GM21576 (cell line): Measurements from ENCODE around the gene EXO1.
A peak's percentile ranks its signal among the peaks of the same experiment; 100 is the strongest.
"Not testable (repeated sequence)": the region's sequence is repeated elsewhere in the genome, so short reads cannot be mapped to it uniquely, and the experiment has no call there.

ENCODE experiments used
- ATAC-seq: cut with Tn5 transposase; IDR thresholded peaks from one replicate; pipeline ENCODE4 v1.9.1; 2021; ENCODE audit warnings: mild to moderate bottlenecking, moderate library complexity; ENCODE audit not compliant: unreplicated experiment

Gene EXO1

GRCh38 chr1:241847796-241848685 is at the start of gene EXO1:
TSS of gene EXO1 (plus strand) at chr1:241848204. CDS start at chr1:241850426, 2,222 bp downstream.
- ATAC-seq, result peak; percentile 96

DNA sequence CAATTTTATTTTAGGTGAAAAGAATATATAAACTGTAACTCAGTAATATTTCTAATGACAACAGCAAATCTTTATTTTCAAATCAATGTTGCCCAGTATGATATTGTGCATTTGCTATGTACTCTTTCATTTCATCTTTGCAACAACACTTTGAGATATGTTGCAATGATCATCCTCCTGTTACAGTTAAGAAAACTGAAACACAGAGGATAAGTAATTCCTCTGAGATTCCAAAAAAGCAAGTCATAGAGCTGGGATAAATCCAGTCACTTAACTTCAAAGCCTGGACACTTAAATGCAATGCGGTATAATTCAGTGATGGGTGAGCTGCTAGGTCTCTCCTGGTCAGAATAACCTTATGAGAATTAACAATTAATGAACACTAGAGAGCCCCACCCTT is 48.6 kb upstream of the EXO1 start:
- ATAC-seq, result no peak

DNA sequence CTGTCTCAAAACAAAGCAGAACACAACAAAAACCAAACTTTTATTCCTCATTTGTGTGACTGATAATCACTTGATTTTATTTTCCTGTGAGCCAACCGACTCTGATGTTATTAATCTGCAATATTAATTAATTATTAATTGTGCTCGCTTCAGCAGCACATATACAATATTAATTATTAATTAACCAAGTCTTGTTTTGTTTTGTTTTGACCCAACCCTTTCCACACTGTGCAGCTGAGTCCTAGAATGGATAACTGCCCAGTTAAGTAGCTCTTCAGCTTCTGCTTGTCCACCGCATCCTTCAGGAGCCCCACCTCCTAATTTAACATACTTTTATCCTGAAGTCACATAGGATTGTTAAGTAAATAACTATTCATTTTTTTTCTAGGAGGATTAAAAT is 47.4 kb upstream of the EXO1 start:
- ATAC-seq, result no peak

DNA sequence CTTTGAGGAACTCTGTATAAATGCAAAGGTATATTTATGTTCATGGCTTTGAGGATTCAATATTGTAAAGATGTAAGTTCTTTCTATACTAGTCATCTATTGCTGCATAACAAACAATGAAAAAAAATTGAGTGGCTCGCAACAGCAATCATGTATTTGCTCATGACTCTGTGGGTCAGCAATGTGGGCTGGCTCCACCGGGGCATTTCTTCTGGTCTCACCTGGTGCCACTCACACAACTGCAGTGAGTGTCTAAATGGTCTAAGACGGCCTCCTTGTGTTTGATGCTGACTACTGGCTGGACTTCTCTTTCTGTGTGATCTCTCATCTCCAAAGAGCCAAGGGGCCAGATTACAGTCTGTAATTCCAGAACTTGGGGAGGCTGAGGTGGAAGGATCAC is 45.1 kb upstream of the EXO1 start:
- no peak for ATAC-seq

DNA sequence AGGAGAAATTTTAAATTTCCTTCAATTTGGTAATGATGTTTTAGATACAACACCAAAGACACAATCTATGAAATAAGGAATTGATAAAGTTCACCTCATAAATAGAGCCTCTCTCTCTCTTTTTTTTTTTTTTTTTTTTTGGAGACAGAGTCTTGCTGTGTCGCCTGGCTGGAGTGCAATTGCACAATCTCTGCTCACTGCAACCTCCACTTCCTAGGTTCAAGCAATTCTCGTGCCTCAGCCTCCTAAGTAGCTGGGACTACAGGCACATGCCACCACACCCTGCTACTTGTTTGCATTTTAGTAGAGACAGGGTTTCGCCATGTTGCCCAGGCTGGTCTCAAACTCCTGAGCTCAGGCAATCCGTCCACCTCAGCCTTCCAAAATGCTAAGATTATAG is 43.3 kb upstream of the EXO1 start:
- ATAC-seq, result not testable (repeated sequence)

DNA sequence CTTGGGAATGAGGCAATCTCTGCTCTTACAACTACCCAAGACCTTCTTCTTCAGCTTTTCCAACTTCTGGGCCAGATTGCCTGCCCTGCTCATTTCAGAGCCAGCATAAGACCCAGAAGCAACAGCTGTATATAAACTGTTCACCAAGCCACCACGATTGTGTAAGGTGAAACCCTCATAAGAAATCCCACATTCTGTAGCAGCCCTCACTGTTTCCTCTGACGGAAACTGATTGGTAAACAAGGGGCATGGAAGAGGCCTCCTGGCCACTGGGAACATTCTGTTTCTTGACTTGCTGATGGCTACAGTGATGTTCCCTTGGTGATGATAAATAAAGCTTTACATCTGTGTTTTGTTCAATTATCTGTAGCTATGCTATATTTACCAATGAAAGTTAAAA is 39.7 kb upstream of the EXO1 start:
- ATAC-seq, result no peak

DNA sequence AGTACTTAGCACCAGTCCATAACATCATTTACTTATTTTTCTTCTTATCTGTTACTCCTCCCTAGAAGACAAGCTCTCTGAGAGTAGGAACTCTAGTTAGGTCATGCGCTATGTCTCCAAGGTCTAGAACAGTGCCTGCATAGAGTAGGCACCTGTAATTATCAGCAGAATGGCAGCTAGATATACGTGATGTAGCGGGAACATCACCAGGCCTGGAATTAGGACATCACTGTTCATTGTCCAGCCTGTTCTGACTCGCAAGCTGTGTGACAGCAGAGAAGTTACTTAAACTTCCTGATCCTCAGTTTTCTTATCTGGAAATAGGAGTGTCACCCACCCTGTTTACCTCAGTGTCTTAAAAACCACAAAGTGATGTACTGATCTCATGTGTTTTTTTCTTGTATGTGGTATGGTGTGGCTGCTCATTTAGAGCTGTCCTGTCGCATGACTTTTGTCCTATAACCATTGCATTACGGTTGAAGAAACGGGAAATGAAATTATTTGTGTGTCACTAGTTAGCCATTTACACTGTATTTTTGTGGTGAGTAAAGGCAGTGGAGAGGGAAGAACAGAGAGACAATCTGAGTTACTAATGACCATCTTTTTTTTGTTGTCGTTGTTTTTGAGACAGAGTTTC is 37.1 kb upstream of the EXO1 start:
- ATAC-seq, result no peak

GRCh38 chr1:241813768-241814320 is 34.2 kb upstream of the EXO1 start:
- no peak for ATAC-seq

DNA sequence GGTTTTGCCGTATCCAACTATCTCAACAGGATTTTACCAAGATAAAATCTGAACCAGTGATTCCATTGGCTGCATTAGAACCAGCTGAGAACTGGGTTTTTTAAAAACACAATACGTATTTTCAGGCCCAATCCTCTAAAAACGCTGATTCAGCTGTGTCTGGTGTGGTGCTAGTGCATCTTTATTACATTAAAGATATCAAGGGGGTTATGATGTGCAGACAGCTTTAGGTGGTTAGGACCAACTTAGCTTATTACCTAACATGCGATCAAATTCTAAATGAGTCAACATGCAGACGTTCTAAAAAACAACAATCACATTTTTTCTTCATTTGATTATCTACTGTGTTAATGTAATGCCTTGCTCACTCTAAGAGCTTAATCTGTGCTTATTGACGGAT is 32.0 kb upstream of the EXO1 start:
- ATAC-seq, result no peak

- ATAC-seq, result no peak
Measured at GRCh38 chr1:241817331-241817792, 30.6 kb upstream of the EXO1 start.

DNA sequence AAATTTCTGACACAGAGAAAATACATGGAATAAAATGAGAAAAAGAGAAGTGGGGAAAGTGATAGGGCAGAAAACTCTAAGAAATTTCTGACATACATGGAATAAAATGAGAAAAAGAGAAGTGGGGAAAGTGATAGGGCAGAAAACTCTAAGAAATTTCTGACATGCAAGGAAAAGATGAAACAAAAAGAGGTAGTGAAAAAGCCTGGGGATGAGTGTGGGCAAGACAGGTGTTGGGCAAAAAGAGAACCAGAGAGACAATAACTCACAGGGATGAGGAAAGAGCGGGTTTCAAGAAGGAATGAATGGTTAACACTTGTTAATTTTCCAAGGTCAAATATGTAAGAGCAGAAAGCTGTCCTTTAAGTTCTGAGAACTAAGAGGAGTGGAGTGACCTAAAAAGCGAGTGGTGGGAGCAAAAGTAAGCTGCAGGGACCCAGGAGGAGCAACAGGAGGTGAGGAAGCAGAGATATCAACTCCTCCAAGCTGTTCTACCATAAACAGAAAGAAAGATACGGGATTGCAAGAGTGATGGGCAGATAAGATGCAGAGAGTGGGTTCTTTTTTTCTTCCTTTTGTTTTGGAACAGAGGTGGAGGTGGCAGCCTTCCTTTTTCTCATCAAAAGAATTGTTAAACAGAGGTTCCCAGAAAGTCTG is 29.9 kb upstream of the EXO1 start:
- ATAC-seq, result no peak

DNA sequence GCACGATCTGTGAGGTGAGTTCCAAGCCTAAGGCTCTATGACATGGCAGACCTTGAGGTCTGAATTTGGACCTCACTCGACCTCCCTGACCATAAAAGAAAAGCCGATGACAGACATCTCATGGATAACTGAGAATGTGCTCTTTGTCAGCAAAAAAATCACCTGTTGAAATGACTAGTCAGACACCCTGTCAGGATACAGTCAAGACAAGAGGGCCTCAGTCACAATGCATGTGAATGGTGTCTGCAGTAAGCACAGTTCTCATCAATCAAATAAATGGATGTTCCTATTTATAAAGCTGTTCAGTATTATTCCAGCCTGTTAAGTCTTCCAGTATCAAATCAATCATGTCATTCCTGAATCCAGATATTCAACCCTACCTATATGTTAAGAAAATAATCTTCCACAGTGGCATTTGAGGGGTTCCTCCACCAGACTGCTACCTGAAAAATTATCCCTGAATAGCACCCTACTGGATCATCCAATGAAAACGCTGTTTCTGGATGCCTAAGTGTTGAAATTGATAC is 28.6 kb upstream of the EXO1 start:
- no peak for ATAC-seq

DNA sequence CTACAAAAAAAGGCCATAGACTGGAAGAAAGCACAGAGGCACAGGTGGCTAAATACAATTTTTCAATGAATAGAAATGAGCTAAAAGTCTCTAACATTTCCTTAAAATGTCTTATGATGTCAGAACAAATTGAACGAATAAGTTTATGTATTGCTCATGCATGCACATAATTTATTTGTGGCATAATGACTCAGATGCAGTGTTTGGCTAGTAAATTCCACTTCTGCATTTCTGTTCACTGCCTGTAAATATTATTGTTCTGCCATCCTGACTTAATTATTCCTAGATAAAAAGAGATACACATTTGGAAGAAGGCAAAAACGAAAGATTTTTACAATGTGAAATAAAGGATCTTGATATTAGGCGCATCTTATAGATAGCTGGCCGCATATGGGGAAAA is 26.6 kb upstream of the EXO1 start:
- no peak for ATAC-seq

DNA sequence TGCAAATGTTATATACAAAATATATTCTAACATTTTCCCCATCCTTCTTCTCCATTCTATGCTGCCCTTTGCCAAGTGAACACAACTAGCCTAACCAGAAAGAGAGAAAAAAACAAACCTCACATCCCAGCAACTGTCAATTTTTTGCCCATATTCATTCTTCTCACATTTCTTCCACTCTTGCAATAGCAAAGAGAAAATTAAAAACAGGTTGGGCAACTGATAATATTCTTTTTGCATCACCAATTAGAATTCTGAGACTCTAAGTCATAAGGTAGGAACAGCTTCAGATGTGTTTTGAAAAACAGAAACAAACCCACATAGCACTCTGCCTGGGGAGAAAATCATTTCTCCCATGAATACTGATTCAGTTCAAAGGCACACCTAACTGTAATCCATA is 25.2 kb upstream of the EXO1 start:
- ATAC-seq, result no peak

GRCh38 chr1:241823925-241824324 is 24.1 kb upstream of the EXO1 start:
- no peak for ATAC-seq

DNA sequence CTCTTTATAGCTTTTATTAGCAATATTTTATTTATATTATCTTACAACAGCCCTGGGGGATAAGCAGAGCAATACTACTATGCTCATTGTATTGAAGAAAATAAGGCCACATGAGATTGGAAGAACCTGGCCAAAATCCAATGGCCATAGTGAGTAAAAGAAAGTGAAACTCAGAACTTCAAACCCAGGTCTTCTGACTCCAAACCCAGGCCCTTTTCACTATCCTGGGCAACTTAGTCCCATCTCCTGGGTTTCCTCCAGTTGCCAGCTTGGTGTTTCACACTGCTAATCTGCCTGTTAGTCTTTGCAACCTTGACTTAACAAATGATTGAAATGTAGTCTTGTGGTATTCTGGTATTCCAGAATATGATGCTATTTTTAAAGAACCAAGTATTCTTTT is 22.4 kb upstream of the EXO1 start:
- ATAC-seq, result no peak

DNA sequence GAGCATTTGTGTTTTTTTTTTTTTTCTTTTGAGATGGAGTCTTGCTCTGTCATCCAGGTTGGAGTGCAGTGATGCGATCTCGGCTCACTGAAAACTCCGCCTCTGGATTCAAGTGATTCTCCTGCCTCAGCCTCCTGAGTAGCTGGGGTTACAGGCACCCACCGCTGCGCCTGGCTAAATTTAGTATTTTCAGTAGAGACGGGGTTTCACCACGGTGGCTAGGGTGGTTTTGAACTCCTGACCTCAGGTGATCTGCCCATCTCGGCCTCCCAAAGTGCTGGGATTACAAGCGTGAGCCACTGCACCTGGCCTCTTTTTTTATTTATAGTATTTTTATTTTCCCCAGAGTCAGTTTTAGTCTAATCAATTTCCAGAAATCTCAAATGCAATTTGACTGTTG is 21.4 kb upstream of the EXO1 start:
- ATAC-seq, result not testable (repeated sequence)

GRCh38 chr1:241827264-241827663 is 20.7 kb upstream of the EXO1 start:
- no peak for ATAC-seq

- ATAC-seq, result no peak
Measured at GRCh38 chr1:241828463-241829021, 19.5 kb upstream of the EXO1 start.

DNA sequence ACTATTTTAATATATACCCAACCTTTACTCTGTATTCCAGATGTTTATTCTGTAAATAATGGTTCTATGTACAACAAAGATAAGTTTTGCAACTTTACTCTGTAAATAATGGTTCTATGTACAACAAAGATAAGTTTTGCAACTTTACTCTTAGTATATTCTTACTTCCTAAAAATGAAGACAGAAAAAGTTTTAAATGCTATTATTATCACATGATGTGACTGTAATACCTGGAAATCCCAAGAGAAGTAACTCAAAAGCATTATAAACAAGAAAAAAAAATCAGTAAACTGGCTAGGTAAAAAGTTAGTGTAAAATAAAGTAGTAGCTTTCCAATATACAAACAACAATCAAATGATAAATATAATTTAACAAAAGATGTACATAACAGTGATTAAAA is 18.5 kb upstream of the EXO1 start:
- ATAC-seq, result no peak
